ENCODE measurements around the gene PEX3. TPM values are rescaled to one million over a fixed set of nuclear protein-coding genes. Genes with fewer than 3 reads are reported as not detected.
A peak's percentile ranks its signal among the peaks of the same experiment; 100 is the strongest.

The PEX3 gene
- polyA plus RNA-seq, result 10 to 100 TPM; 16.5 to 18.3 TPM

GRCh38 chr6:143450453-143451371 is at the start of gene PEX3, which contains the start of gene ADAT2:
Gene PEX3, plus strand, starts transcription at chr6:143450805. Its CDS starts 238 bp downstream, at chr6:143451043.
Gene ADAT2, minus strand, starts transcription at chr6:143450695. Its CDS starts 37 bp downstream, at chr6:143450658.
- WGBS, 2 donors, result 0% methylated on average over 56 of the region's 56 CpGs
- Histone ChIP-seq H3K27me3 (ENCODE audit: control insufficient read depth in 1 of 2, insufficient read depth in 2 of 2, low read length in 2 of 2) (no peaks in the 10 kb centered on the region), H3K27ac (ENCODE audit: low read depth in 2 of 2, low read length in 1 of 2) (peak within 1 kb of the TSS; percentile 80 to 89), H3K4me3 (ENCODE audit: low read depth in 1 of 2, low read length in 2 of 2) (peak within 1 kb of the TSS; percentile 70 to 84), H3K36me3 (ENCODE audit: control insufficient read depth in 2 of 2, insufficient read depth in 2 of 2, low read length in 1 of 2) (no peaks in the 10 kb centered on the region), H3K9me3 (ENCODE audit: control insufficient read depth in 2 of 2, insufficient read depth in 1 of 2, low read depth in 1 of 2, low read length in 1 of 2) (no peaks in the 10 kb centered on the region), H3K4me1 (ENCODE audit: control insufficient read depth in 2 of 2, insufficient read depth in 2 of 2, low read length in 1 of 2) (no peaks in the 10 kb centered on the region)

GRCh38 chr6:143401068-143401446 is 49.5 kb upstream of the PEX3 start:
- Histone ChIP-seq H3K4me1 (ENCODE audit: control insufficient read depth in 2 of 2, insufficient read depth in 2 of 2, low read length in 1 of 2) (peaks cover 0 to 2% of the 10 kb centered on the region in 2 donors), H3K27ac (ENCODE audit: low read depth in 2 of 2, low read length in 1 of 2) (peak overlapping the region in 1 of 2 donors; percentile 6), H3K27me3 (ENCODE audit: control insufficient read depth in 1 of 2, insufficient read depth in 2 of 2, low read length in 2 of 2) (no peaks in the 10 kb centered on the region), H3K36me3 (ENCODE audit: control insufficient read depth in 2 of 2, insufficient read depth in 2 of 2, low read length in 1 of 2) (no peaks in the 10 kb centered on the region), H3K9me3 (ENCODE audit: control insufficient read depth in 2 of 2, insufficient read depth in 1 of 2, low read depth in 1 of 2, low read length in 1 of 2) (no peaks in the 10 kb centered on the region), H3K4me3 (ENCODE audit: low read depth in 1 of 2, low read length in 2 of 2) (no peak overlapping the region)
- 55 to 66% methylated on average over 1 of the region's 1 CpG for WGBS, 2 donors

- Histone ChIP-seq H3K4me1 (ENCODE audit: control insufficient read depth in 2 of 2, insufficient read depth in 2 of 2, low read length in 1 of 2) (peaks cover 0 to 2% of the 10 kb centered on the region in 2 donors), H3K27me3 (ENCODE audit: control insufficient read depth in 1 of 2, insufficient read depth in 2 of 2, low read length in 2 of 2) (no peaks in the 10 kb centered on the region), H3K27ac (ENCODE audit: low read depth in 2 of 2, low read length in 1 of 2) (no peak overlapping the region), H3K36me3 (ENCODE audit: control insufficient read depth in 2 of 2, insufficient read depth in 2 of 2, low read length in 1 of 2) (no peaks in the 10 kb centered on the region), H3K9me3 (ENCODE audit: control insufficient read depth in 2 of 2, insufficient read depth in 1 of 2, low read depth in 1 of 2, low read length in 1 of 2) (no peaks in the 10 kb centered on the region), H3K4me3 (ENCODE audit: low read depth in 1 of 2, low read length in 2 of 2) (no peak overlapping the region)
- 69 to 72% methylated on average over 5 of the region's 5 CpGs for WGBS, 2 donors
Measured at GRCh38 chr6:143401636-143402370, 48.8 kb upstream of the PEX3 start.

GRCh38 chr6:143402721-143403336 is 47.8 kb upstream of the PEX3 start:
- Histone ChIP-seq H3K36me3 (ENCODE audit: control insufficient read depth in 2 of 2, insufficient read depth in 2 of 2, low read length in 1 of 2) (no peaks in the 10 kb centered on the region), H3K27ac (ENCODE audit: low read depth in 2 of 2, low read length in 1 of 2) (no peak overlapping the region), H3K4me3 (ENCODE audit: low read depth in 1 of 2, low read length in 2 of 2) (no peak overlapping the region), H3K4me1 (ENCODE audit: control insufficient read depth in 2 of 2, insufficient read depth in 2 of 2, low read length in 1 of 2) (no peaks in the 10 kb centered on the region), H3K9me3 (ENCODE audit: control insufficient read depth in 2 of 2, insufficient read depth in 1 of 2, low read depth in 1 of 2, low read length in 1 of 2) (no peaks in the 10 kb centered on the region), H3K27me3 (ENCODE audit: control insufficient read depth in 1 of 2, insufficient read depth in 2 of 2, low read length in 2 of 2) (no peaks in the 10 kb centered on the region)
- WGBS, 2 donors, result 89 to 91% methylated on average over 7 of the region's 7 CpGs

- no peak overlapping the region for H3K27ac ChIP-seq (ENCODE audit: low read depth in 2 of 2, low read length in 1 of 2)
- H3K9me3 ChIP-seq (ENCODE audit: control insufficient read depth in 2 of 2, insufficient read depth in 1 of 2, low read depth in 1 of 2, low read length in 1 of 2), result no peaks in the 10 kb centered on the region
- WGBS, 2 donors, result 71 to 83% methylated on average over 9 of the region's 9 CpGs
- no peak overlapping the region for H3K4me3 ChIP-seq (ENCODE audit: low read depth in 1 of 2, low read length in 2 of 2)
- no peaks in the 10 kb centered on the region for H3K27me3 ChIP-seq (ENCODE audit: control insufficient read depth in 1 of 2, insufficient read depth in 2 of 2, low read length in 2 of 2)
- H3K4me1 ChIP-seq (ENCODE audit: control insufficient read depth in 2 of 2, insufficient read depth in 2 of 2, low read length in 1 of 2), result no peaks in the 10 kb centered on the region
- H3K36me3 ChIP-seq (ENCODE audit: control insufficient read depth in 2 of 2, insufficient read depth in 2 of 2, low read length in 1 of 2), result no peaks in the 10 kb centered on the region
Measured at GRCh38 chr6:143405373-143406154, 45.0 kb upstream of the PEX3 start.

- Histone ChIP-seq H3K9me3 (ENCODE audit: control insufficient read depth in 2 of 2, insufficient read depth in 1 of 2, low read depth in 1 of 2, low read length in 1 of 2) (no peaks in the 10 kb centered on the region), H3K27me3 (ENCODE audit: control insufficient read depth in 1 of 2, insufficient read depth in 2 of 2, low read length in 2 of 2) (no peaks in the 10 kb centered on the region), H3K4me1 (ENCODE audit: control insufficient read depth in 2 of 2, insufficient read depth in 2 of 2, low read length in 1 of 2) (no peaks in the 10 kb centered on the region), H3K4me3 (ENCODE audit: low read depth in 1 of 2, low read length in 2 of 2) (no peak overlapping the region), H3K27ac (ENCODE audit: low read depth in 2 of 2, low read length in 1 of 2) (no peak overlapping the region), H3K36me3 (ENCODE audit: control insufficient read depth in 2 of 2, insufficient read depth in 2 of 2, low read length in 1 of 2) (no peaks in the 10 kb centered on the region)
- WGBS, 2 donors, result 88 to 93% methylated on average over 3 of the region's 3 CpGs
Measured at GRCh38 chr6:143406673-143407072, 43.9 kb upstream of the PEX3 start.

GRCh38 chr6:143408151-143408786 is 42.3 kb upstream of the PEX3 start:
- H3K27ac ChIP-seq (ENCODE audit: low read depth in 2 of 2, low read length in 1 of 2), result no peak overlapping the region
- no peaks in the 10 kb centered on the region for H3K36me3 ChIP-seq (ENCODE audit: control insufficient read depth in 2 of 2, insufficient read depth in 2 of 2, low read length in 1 of 2)
- H3K4me3 ChIP-seq (ENCODE audit: low read depth in 1 of 2, low read length in 2 of 2), result no peak overlapping the region
- no peaks in the 10 kb centered on the region for H3K9me3 ChIP-seq (ENCODE audit: control insufficient read depth in 2 of 2, insufficient read depth in 1 of 2, low read depth in 1 of 2, low read length in 1 of 2)
- H3K4me1 ChIP-seq (ENCODE audit: control insufficient read depth in 2 of 2, insufficient read depth in 2 of 2, low read length in 1 of 2), result no peaks in the 10 kb centered on the region
- no peaks in the 10 kb centered on the region for H3K27me3 ChIP-seq (ENCODE audit: control insufficient read depth in 1 of 2, insufficient read depth in 2 of 2, low read length in 2 of 2)

- no peak overlapping the region for H3K27ac ChIP-seq (ENCODE audit: low read depth in 2 of 2, low read length in 1 of 2)
- no peak overlapping the region for H3K4me3 ChIP-seq (ENCODE audit: low read depth in 1 of 2, low read length in 2 of 2)
- no peaks in the 10 kb centered on the region for H3K4me1 ChIP-seq (ENCODE audit: control insufficient read depth in 2 of 2, insufficient read depth in 2 of 2, low read length in 1 of 2)
- no peaks in the 10 kb centered on the region for H3K36me3 ChIP-seq (ENCODE audit: control insufficient read depth in 2 of 2, insufficient read depth in 2 of 2, low read length in 1 of 2)
- no peaks in the 10 kb centered on the region for H3K9me3 ChIP-seq (ENCODE audit: control insufficient read depth in 2 of 2, insufficient read depth in 1 of 2, low read depth in 1 of 2, low read length in 1 of 2)
- no peaks in the 10 kb centered on the region for H3K27me3 ChIP-seq (ENCODE audit: control insufficient read depth in 1 of 2, insufficient read depth in 2 of 2, low read length in 2 of 2)
Measured at GRCh38 chr6:143408787-143409162, 41.8 kb upstream of the PEX3 start.

- H3K27me3 ChIP-seq (ENCODE audit: control insufficient read depth in 1 of 2, insufficient read depth in 2 of 2, low read length in 2 of 2), result no peaks in the 10 kb centered on the region
- no peaks in the 10 kb centered on the region for H3K4me1 ChIP-seq (ENCODE audit: control insufficient read depth in 2 of 2, insufficient read depth in 2 of 2, low read length in 1 of 2)
- H3K9me3 ChIP-seq (ENCODE audit: control insufficient read depth in 2 of 2, insufficient read depth in 1 of 2, low read depth in 1 of 2, low read length in 1 of 2), result no peaks in the 10 kb centered on the region
- H3K27ac ChIP-seq (ENCODE audit: low read depth in 2 of 2, low read length in 1 of 2), result no peak overlapping the region
- no peaks in the 10 kb centered on the region for H3K36me3 ChIP-seq (ENCODE audit: control insufficient read depth in 2 of 2, insufficient read depth in 2 of 2, low read length in 1 of 2)
- 27 to 39% methylated on average over 1 of the region's 1 CpG for WGBS, 2 donors
- no peak overlapping the region for H3K4me3 ChIP-seq (ENCODE audit: low read depth in 1 of 2, low read length in 2 of 2)
Measured at GRCh38 chr6:143410859-143411270, 39.7 kb upstream of the PEX3 start.

Data from esophagus (tissue), 2 donors.